NB4 (cell line): Measurements from ENCODE around the gene PUM1.

ENCODE experiments used
- DNase-seq: peaks from one replicate; pipeline ENCODE4 v3.0.0; 2010; ENCODE audit warnings: low read depth
- H3K4me3 ChIP-seq: one replicate; pipeline ENCODE4 v1.5.1; 2011; ENCODE audit warnings: mild to moderate bottlenecking, low read depth, low read length, moderate library complexity
- CTCF ChIP-seq: IDR thresholded peaks from one replicate; pipeline ENCODE4 v1.5.1; 2012; ENCODE audit warnings: low read depth, low read length
- MAX ChIP-seq: IDR thresholded peaks from 2 replicates; pipeline ENCODE4 v1.6.1; 2011; ENCODE audit warnings: low read depth, low read length
- MYC ChIP-seq: IDR thresholded peaks from 2 replicates; pipeline ENCODE4 v1.6.1; 2011; ENCODE audit warnings: low read depth, low read length
- POLR2A ChIP-seq: IDR thresholded peaks from 2 replicates; pipeline ENCODE4 v1.6.1; 2011; ENCODE audit warnings: mild to moderate bottlenecking; ENCODE audit not compliant: insufficient read length; ENCODE audit errors: extremely low read depth

The PUM1 gene

GRCh38 chr1:31038360-31038759 lies 27.2 kb downstream of the PUM1 start:
- no peak for DNase-seq
- no peak for TF ChIP-seq CTCF
- TF ChIP-seq MAX: no peak
- no peak for TF ChIP-seq POLR2A
- no peak for TF ChIP-seq MYC
- no peak overlapping the region for H3K4me3 ChIP-seq

- H3K4me3 ChIP-seq: no peak overlapping the region
- DNase-seq: peak; percentile 19
- TF ChIP-seq POLR2A (no peak), CTCF (no peak), MYC (no peak), MAX (no peak)
Observed at GRCh38 chr1:31036749-31037500, 28.6 kb downstream of the PUM1 start.

GRCh38 chr1:31033598-31033997 lies 31.9 kb downstream of the PUM1 start:
- no peak for DNase-seq
- no peak overlapping the region for H3K4me3 ChIP-seq
- TF ChIP-seq POLR2A (no peak), MYC (no peak), CTCF (no peak), MAX (no peak)

- no peak overlapping the region for H3K4me3 ChIP-seq
- DNase-seq: no peak
- no peak for TF ChIP-seq MAX
Observed at GRCh38 chr1:31032266-31032665, 33.3 kb downstream of the PUM1 start.

- TF ChIP-seq CTCF (no peak), MYC (no peak), MAX (no peak), POLR2A (no peak)
- no peak for DNase-seq
- H3K4me3 ChIP-seq: no peak overlapping the region
Observed at GRCh38 chr1:31031330-31032143, 34.0 kb downstream of the PUM1 start.

- no peak for DNase-seq
- H3K4me3 ChIP-seq: no peak overlapping the region
- TF ChIP-seq CTCF: no peak
- TF ChIP-seq MAX: no peak
- TF ChIP-seq POLR2A: no peak
- no peak for TF ChIP-seq MYC
Observed at GRCh38 chr1:31029026-31029425, 36.5 kb downstream of the PUM1 start.
